ENCODE data around the gene C14orf180. TPM values are rescaled to one million over a fixed set of nuclear protein-coding genes. Genes with fewer than 3 reads are reported as not detected.

Gene C14orf180
- total RNA-seq, 1 experiment from 2014 or later = not detected

- CTCF ChIA-PET = no interaction called here
- no TSS peak for BruUV-seq (replicated peaks)
- Mint-ChIP-seq H3K9me3 (ENCODE audit: unreplicated experiment) (no peaks in the 10 kb centered on the region), H3K36me3 (ENCODE audit: insufficient read depth, unreplicated experiment) (no peaks in the 10 kb centered on the region), H3K27me3 (ENCODE audit: insufficient read depth, unreplicated experiment) (peaks cover 78% of the 10 kb centered on the region), H3K4me1 (ENCODE audit: insufficient read depth, unreplicated experiment) (no peaks in the 10 kb centered on the region), H3K27ac (ENCODE audit: low read depth, unreplicated experiment) (no peak overlapping the region), H3K4me3 (ENCODE audit: unreplicated experiment) (no peak overlapping the region)
- TF ChIP-seq CTCF (IDR thresholded peaks at IDR 0.05; ENCODE audit: unreplicated experiment) = no peak
- POLR2A ChIA-PET = interaction anchor here (0.6 kb wide), 1 partner anchor 12 kb away, joined by 3 read pairs; no protein-coding TSS in a partner anchor
- intact Hi-C loops (cut with micrococcal nuclease) = no loop called here
- DNase-seq (ENCODE audit: unreplicated experiment) = no peak
Measured at GRCh38 chr14:104547998-104548700, 31.4 kb upstream of the C14orf180 start.

DNA sequence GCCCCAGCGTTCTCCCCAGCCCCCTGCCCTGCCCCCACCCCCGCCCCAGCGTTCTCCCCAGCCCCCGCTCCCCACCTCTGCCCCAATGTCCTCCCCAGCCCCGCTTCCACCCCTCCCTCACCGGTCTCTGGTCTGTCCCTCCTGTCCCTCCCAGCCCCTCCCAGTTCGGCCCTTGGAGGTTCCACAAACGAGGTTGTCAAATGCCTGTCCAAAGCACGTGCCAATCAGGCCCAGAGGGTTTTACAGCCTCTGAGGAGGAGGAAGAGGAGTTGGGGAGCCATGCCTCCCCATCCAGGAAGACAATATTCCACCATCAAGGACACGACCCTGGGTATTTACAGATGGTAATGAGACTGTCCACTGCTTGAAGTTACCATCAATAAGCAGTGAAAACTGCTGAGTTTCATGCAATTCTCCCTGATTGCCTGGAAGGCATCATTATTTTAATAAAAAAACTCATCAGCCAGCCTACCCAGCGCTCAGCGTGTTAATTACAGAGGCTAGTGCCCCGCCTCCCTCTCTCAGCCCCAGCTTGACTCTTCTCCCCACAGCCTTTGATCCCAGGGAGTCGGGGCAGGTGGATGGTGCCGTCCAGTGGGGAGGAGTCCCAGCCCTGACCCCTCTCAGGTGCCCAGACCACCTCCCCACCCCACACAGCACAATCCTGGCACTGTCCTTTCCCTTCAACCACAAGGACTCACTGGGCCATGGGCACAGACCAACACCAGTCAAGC lies 30.6 kb upstream of the C14orf180 start:
- CTCF ChIA-PET = no interaction called here
- Mint-ChIP-seq H3K4me3 (ENCODE audit: unreplicated experiment) (no peak overlapping the region), H3K9me3 (ENCODE audit: unreplicated experiment) (no peaks in the 10 kb centered on the region), H3K27me3 (ENCODE audit: insufficient read depth, unreplicated experiment) (peaks cover 81% of the 10 kb centered on the region), H3K4me1 (ENCODE audit: insufficient read depth, unreplicated experiment) (no peaks in the 10 kb centered on the region), H3K27ac (ENCODE audit: low read depth, unreplicated experiment) (no peak overlapping the region), H3K36me3 (ENCODE audit: insufficient read depth, unreplicated experiment) (no peaks in the 10 kb centered on the region)
- POLR2A ChIA-PET = interaction anchor here (0.5 to 0.6 kb wide), 2 partner anchors 12 to 96 kb away, joined by 3 read pairs; no protein-coding TSS in a partner anchor
- no TSS peak for BruUV-seq (replicated peaks)
- no peak for TF ChIP-seq CTCF (IDR thresholded peaks at IDR 0.05; ENCODE audit: unreplicated experiment)
- intact Hi-C loops (cut with micrococcal nuclease) = no loop called here
- DNase-seq (ENCODE audit: unreplicated experiment) = no peak

GRCh38 chr14:104549536-104550339 lies 29.8 kb upstream of the C14orf180 start:
- Mint-ChIP-seq H3K27me3 (ENCODE audit: insufficient read depth, unreplicated experiment) (peaks cover 81% of the 10 kb centered on the region), H3K27ac (ENCODE audit: low read depth, unreplicated experiment) (no peak overlapping the region), H3K9me3 (ENCODE audit: unreplicated experiment) (no peaks in the 10 kb centered on the region), H3K36me3 (ENCODE audit: insufficient read depth, unreplicated experiment) (no peaks in the 10 kb centered on the region), H3K4me3 (ENCODE audit: unreplicated experiment) (no peak overlapping the region), H3K4me1 (ENCODE audit: insufficient read depth, unreplicated experiment) (no peaks in the 10 kb centered on the region)
- no peak for TF ChIP-seq CTCF (IDR thresholded peaks at IDR 0.05; ENCODE audit: unreplicated experiment)
- intact Hi-C loops (cut with micrococcal nuclease) = no loop called here
- BruUV-seq (replicated peaks) = no TSS peak
- CTCF ChIA-PET = interaction anchor here (0.8 kb wide), 1 partner anchor 141 kb away, joined by 3 read pairs; no protein-coding TSS in a partner anchor
- no peak for DNase-seq (ENCODE audit: unreplicated experiment)
- POLR2A ChIA-PET = interaction anchor here (0.6 kb wide), 1 partner anchor 39 kb away, joined by 4 read pairs; no protein-coding TSS in a partner anchor

Measured in MCF 10A (cell line).